Measurements from ENCODE around the gene GPR137.
"Not testable (repeated sequence)": the region's sequence is repeated elsewhere in the genome, so short reads cannot be mapped to it uniquely, and the experiment has no call there.

GPR137 gene

DNA sequence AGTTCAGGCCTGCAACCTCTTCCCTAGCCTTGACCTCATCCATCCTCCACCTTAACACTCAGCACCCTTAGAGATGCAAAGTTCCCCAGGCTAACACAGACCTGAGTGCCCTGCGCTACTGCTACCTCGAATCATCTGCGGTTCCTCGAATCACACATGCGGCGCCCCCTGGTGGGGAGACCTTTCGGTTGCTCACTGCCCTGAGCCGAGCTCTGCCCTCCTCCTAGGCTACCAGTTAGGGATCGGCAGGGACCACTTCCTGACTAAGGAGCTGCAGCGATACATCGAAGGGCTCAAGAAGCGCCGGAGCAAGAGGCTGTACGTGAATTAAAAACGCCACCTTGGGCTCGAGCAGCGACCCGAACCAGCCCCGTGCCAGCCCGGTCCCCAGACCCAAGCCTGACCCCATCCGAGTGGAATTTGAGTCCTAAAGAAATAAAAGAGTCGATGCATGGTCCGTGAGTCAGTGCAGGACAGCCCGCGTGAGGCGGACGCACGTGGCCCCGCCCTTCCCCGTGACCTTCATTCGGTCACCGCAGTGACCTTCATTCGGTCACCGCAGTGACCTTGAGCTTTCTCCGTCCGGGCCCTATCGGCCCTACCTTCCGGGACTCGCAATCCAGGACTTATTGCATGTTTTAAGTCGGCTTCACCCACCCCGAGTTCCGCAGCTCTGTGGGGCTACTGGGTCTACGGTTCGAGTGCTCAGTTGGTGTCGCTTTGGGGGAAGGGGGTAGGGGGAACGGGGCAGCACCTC lies 18.8 kb downstream of the GPR137 start:
- DNase-seq (ENCODE audit: low spot score): peak; percentile 88

DNA sequence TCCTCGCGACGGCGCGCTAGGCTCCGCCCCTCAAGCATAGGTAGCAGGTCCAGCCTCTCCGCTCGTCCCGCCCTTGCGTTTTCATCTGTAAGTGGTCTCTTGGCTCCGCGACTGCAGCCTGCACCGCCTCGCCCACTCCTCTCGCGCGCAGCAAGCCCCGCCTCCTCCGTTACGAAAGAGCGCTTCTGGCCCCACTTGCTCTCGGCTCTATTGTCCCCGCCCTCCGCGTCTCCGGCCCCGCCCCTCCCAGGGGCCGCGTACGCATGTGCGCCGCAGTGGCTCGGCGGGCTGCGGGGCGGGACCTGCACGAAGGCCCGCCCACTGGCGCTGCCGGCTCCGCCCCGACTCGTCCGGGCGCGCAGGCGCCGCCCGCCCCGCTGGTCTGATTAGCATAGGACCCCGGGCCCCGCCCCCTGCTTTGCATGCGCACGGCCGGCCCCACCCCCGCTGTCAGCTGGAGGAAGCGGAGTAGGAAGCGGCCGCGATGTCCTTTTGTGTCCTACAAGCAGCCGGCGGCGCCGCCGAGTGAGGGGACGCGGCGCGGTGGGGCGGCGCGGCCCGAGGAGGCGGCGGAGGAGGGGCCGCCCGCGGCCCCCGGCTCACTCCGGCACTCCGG lies 19.5 kb downstream of the GPR137 start, which contains the start of gene ESRRA:
ESRRA (plus strand) TSS at position 450 of the 616 bp plus-strand sequence. CDS start 1,656 bp downstream, outside the sequence.
- DNase-seq (ENCODE audit: low spot score): peak; percentile 99

DNA sequence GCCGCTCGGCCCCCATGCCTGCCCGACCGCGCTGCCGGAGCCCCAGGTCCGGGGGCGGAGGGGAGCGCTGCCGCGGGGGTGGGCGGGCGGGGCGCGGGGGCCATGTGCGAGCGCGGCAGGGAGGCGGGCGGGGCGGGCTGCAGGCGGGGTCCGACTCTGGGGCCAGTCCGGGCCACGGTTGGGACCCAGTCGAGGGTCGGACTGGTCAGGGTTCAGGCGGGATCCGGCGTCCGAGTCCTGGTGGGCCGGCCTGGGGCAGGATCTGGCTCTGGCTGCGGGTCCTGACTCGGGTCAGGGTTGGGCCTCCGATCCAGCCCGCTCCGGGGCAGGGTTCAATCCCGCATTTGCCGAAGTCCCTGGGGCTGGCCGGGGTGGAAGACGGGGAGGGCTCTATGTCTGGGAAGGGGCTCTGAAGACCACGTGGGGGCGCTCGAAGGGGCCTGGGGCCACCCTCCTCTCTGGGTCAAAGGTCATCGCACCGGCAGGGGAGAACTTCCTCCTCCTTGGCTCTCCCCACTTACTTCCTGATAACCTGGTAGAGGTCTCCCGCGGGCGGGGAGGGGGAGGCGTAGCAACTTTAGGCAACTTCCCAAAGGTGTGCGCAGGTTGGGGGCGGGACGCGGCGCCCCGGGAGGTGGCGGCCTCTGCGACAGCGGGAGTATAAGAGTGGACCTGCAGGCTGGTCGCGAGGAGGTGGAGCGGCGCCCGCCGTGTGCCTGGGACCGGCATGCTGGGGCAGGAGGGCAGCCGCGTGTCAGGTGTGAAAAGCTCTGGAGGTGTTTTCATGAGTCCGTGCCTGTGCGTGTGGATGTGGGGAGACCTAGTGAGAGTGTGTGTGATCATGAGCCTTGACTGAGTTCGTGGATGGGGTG lies 20.3 kb downstream of the GPR137 start:
- DNase-seq (ENCODE audit: low spot score): no peak

DNA sequence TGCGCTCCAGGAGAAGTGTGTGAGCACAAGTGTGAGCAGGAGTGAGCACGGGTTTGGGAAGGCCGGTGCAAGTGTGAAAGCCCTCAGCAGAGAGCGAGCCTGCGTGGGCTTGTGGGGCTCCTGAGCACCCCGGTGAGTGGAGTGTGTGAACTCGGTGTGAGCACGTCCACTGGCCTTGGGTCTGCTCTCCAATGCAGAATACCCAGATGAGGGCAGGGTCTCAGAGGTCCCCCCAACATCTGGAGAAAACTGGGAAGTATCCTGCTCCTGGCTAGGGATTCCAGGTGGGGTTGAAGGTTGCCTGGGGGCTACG lies 20.9 kb downstream of the GPR137 start:
- DNase-seq (ENCODE audit: low spot score): no peak

DNA sequence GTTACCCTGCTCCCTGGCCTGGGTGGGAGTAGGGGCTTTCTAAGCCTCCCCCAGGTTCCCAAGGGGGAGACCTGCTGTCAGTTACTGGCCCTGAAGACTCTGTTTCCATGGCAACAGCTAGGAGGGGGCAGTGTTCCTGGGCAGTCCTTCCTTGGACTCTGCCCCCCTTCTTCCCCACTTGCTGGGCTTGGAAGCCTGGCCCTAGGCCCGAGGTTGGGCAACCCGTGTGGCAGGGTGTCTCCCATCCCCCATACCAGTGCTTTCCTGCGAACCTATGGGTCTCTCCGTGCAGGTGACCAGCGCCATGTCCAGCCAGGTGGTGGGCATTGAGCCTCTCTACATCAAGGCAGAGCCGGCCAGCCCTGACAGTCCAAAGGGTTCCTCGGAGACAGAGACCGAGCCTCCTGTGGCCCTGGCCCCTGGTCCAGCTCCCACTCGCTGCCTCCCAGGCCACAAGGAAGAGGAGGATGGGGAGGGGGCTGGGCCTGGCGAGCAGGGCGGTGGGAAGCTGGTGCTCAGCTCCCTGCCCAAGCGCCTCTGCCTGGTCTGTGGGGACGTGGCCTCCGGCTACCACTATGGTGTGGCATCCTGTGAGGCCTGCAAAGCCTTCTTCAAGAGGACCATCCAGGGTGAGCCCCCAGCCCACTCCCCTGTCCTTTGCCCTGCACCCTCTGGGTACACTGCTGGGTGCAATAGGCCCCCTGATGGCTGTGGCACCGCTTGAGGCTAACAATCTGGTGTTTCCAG lies 21.4 kb downstream of the GPR137 start:
- DNase-seq (ENCODE audit: low spot score): no peak

DNA sequence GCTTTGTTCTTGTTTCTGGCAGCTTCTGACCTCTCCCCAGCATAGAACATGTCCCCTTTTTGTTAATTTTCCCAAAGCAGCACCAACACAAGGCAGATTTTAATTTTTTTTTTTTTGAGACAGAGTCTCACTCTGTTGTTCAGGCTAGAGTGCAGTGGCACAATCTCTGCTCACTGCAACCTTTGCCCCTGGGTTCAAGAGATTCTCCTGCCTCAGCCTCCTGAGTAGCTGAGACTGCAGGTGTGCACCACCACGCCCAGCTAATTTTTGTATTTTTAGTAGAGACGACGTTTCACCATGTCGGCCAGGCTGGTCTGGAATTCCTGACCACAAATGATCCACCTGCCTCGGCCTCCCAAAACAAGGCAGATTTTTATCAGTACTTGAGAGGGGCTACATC lies 22.1 kb downstream of the GPR137 start:
- DNase-seq (ENCODE audit: low spot score): not testable (repeated sequence)

DNA sequence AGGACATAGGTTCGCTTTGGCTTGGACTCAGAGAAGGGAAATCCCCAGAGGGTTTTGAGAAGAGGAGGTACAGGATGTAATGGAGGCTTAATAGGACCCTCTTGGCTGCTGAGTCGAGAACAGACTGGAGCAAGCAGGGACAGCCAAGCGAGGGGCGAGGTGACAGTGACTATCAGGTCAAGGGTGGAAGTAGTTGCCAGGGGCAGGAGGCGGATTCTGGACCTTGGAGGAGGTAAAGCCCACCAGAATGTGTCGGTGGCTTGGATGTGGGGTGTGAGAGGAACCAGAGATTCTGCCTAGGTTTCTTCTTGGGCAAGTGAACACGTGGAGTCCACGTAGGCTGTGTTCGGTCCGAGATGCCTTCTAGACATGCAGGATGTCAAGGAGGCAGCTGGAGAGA lies 27.3 kb downstream of the GPR137 start:
- DNase-seq (ENCODE audit: low spot score): no peak

DNA sequence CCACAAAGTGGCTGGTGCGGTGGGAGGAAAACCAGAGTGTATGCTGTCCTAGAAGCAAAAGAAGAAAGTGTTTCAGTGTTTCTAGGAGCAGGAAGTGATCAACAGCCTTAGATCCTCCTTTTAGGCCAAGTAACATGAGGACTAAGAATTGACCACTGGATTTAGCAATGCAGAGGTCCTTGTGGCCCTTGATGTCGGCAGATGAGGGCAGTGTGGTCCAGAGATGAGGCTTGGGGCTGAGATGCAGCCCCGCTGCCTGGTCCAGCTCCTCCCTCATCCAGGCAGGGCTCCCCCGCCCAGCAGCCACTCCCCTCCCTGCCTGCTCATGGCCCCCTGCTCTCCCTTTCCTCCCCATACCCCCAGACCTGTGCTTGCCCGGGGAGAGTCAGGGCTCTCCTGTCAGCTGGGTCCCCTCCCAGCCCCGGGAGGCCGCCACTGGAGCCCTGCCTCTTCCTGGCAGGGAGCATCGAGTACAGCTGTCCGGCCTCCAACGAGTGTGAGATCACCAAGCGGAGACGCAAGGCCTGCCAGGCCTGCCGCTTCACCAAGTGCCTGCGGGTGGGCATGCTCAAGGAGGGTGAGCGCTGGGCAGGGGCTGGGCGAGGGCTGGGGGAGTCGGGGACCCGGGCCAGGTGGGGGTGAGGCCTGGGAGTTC lies 28.0 kb downstream of the GPR137 start:
- no peak for DNase-seq (ENCODE audit: low spot score)

DNA sequence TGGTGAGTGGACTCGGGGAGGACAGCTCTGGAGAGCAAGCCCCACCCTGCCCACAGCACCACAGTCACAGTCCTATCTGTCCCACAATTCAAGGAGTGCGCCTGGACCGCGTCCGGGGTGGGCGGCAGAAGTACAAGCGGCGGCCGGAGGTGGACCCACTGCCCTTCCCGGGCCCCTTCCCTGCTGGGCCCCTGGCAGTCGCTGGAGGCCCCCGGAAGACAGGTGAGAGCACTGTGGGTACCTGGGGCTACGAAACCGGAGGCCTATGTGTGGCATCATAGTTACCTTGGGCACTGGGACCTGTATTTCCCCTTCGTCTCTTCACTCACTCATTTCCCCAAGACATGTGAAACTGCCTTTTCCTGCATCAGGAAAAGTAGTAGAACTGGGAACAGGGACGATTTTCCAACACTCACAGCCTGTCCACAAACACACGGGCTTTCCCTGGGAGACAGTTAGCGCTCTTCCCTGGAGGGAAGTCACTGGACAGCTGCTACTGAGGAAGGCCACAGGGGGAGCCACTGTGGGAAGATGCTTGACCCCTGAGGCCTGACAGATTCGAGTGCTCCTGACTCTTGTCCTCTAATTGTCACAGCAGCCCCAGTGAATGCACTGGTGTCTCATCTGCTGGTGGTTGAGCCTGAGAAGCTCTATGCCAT lies 28.6 kb downstream of the GPR137 start:
- DNase-seq (ENCODE audit: low spot score): no peak

DNA sequence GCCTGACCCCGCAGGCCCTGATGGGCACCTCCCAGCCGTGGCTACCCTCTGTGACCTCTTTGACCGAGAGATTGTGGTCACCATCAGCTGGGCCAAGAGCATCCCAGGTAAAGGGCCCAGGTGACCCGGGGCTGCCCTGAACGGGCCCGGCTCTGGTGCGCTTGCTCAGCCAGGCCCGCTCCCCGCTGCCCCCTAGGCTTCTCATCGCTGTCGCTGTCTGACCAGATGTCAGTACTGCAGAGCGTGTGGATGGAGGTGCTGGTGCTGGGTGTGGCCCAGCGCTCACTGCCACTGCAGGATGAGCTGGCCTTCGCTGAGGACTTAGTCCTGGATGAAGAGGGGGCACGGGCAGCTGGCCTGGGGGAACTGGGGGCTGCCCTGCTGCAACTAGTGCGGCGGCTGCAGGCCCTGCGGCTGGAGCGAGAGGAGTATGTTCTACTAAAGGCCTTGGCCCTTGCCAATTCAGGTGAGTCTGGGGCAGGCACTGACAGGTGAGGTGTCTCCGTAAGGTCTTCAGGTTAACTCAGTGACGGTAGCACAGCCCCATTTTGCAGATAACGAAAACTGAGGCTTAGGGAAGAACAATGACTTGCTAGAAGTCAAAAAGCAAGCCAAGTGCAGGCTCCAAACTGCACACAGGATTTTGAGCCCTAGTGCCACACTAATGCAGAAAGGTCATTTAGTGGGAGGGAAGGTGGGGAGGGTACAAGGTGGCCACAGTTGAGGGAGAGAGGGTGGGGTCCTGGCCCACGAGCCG lies 29.3 kb downstream of the GPR137 start:
- DNase-seq (ENCODE audit: low spot score): no peak

DNA sequence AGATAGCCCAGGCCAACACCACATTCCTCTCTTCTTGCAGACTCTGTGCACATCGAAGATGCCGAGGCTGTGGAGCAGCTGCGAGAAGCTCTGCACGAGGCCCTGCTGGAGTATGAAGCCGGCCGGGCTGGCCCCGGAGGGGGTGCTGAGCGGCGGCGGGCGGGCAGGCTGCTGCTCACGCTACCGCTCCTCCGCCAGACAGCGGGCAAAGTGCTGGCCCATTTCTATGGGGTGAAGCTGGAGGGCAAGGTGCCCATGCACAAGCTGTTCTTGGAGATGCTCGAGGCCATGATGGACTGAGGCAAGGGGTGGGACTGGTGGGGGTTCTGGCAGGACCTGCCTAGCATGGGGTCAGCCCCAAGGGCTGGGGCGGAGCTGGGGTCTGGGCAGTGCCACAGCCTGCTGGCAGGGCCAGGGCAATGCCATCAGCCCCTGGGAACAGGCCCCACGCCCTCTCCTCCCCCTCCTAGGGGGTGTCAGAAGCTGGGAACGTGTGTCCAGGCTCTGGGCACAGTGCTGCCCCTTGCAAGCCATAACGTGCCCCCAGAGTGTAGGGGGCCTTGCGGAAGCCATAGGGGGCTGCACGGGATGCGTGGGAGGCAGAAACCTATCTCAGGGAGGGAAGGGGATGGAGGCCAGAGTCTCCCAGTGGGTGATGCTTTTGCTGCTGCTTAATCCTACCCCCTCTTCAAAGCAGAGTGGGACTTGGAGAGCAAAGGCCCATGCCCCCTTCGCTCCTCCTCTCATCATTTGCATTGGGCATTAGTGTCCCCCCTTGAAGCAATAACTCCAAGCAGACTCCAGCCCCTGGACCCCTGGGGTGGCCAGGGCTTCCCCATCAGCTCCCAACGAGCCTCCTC lies 30.2 kb downstream of the GPR137 start:
- DNase-seq (ENCODE audit: low spot score): not testable (repeated sequence)

DNA sequence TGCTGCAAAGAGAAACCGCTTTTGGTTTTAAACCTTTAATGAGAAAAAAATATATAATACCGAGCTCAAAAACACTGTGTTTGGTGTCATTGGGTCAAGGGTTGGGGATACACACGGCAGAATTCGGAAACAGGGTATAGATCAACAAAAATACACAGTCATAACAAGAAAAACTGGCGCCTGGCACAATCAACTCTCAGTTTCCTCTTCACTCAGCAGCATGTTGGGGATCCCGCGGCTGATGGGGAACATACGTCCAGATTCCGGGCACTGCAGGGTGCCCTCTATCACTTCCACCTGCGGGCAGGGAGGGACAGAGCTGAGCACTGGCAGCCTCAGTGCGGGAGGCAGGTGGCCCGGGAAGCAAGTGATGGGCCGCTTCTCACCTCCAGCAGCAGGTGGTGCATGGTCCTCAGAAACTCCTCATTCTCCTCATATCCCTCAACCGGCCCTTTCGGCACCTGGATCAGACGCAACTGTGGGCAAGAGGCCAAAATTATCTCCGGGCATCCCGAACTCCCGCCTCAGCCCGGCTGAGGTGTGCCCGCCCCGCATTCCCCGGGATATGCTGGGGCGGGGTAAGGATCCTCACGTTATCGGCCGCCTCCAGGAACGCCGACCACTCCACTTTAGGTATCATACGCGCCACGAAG lies 31.1 kb downstream of the GPR137 start:
- DNase-seq (ENCODE audit: low spot score): no peak

DNA sequence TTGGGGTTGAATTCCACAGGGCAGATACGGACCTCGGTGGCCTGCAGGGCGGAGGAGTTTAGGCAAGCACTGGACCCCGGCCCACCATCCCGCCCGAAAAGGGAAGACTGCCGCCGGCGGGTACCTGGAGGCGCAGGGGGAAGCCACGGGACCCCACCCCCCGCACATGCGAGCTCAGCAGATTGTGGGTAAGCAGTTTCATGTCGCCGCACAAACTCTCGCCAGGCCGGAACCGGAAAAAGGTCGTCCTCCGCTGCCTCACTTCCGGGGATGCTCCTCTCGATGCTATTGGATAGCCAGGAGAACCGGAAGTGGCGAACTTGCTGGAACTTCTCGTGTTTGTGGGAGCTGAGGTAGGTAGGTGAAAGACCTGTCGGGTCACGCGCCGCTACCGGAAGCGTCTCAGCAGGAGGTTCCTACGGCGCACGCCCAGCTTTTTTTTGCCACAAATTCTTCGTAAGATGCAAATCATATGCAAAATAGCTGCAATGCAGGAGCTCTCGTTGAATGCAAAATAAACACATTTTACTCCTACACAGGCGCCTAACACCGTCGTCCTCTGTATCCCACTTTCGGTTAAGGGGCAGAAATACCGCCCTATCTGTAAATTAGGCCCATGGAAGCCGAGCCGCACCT lies 31.8 kb downstream of the GPR137 start, which contains the start of gene TRMT112:
TRMT112 (minus strand) TSS at position 235 of the 636 bp plus-strand sequence; CDS start at position 202, 33 bp downstream.
- peak; percentile 88 for DNase-seq (ENCODE audit: low spot score)

DNA sequence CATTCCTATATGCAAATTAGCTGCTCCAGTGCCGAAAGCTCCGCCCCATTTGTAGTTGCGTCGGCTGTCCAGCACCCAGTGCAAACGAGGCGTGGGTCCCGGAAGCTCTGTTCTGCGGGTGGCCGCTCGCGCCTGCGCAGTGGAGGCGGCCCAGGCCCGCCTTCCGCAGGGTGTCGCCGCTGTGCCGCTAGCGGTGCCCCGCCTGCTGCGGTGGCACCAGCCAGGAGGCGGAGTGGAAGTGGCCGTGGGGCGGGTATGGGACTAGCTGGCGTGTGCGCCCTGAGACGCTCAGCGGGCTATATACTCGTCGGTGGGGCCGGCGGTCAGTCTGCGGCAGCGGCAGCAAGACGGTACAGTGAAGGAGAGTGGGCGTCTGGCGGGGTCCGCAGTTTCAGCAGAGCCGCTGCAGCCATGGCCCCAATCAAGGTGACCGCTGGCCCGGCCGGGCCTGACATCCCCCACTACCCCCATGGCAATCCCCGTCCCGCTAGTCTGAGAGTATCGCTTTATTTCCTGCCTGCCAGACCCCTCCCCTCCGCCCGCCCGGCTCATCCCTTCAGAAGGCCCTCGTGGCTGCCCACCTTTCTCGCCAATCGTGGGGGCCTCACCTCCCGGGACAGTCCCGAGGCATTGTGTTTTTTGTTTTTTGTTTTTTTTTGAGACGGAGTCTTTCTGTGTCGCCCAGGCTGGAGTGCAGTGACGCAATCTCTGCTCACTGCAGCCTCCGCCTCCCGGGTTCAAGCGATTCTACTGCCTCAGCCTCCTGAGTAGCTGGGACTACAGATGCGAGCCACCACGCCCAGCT lies 32.5 kb downstream of the GPR137 start, which contains the start of gene PRDX5:
PRDX5 (plus strand) TSS at position 161 of the 805 bp plus-strand sequence; CDS start at position 256, 95 bp downstream.
- peak; percentile 95 for DNase-seq (ENCODE audit: low spot score)

DNA sequence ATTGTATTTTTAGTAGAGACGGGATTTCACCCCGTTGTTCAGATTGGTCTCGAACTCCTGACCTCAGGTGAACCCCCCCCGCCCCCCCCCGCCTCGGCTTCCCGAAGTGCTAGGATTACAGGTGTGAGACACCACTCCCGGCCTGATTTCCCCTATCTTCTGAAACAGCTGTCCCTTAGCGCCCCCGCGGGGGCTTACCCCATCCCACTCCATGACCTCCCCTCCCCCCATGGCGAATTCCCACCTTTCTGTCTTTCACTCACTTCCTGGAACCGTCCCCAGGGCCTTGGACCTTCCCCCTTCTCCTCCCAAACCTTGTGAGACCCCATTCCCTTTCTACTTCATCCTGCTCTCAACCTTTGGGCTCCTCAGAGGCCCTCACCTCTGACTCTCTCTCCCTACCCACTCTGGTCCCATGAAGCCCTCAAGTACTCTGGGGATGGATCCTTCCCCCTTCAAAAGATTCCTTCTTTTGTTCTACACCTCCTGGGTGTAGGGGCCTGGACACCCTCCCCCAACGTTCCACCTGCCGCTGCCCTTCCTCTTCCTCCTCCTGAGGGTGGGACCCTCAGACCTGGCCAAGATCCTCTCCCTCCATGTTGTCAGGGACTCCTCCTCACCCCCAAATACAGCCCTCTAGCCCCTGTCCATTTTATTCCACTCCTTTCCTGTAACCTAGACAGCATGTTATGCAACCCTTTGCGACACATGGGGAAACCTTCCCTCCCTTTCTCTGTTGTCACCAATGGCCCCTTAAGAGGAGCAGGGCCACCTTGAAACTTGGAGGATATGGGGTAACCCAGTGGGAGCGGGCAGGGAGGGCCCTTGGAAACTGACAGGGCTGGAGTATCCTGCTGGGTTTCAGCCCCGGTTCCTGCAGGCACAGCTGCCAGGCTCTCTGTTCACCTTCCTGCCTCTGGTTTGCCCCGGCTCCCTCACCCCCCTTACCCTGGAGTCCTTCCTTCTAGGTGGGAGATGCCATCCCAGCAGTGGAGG lies 33.4 kb downstream of the GPR137 start:
- no peak for DNase-seq (ENCODE audit: low spot score)

DNA sequence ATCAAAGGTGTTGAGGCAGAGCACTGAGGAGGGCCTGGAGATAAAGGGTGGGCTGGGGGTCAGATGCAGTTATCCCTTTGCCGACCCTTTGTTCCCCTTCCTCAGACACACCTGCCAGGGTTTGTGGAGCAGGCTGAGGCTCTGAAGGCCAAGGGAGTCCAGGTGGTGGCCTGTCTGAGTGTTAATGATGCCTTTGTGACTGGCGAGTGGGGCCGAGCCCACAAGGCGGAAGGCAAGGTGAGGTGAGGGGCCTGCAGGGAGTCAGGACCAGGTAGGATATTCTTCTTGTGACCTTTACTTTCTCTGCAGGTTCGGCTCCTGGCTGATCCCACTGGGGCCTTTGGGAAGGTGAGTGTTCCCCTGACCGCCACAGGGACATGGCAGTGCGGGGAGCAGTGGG lies 34.9 kb downstream of the GPR137 start:
- DNase-seq (ENCODE audit: low spot score): no peak
